SK-N-SH (cell line): ENCODE data around the gene TRIP11.

ENCODE experiments used
- EP300 ChIP-seq, 2 experiments: IDR thresholded peaks; 2 replicates each; pipeline versions ENCODE4 v1.4.0 to v1.6.1; 2012; ENCODE audit warnings: borderline replicate concordance in 1 of 2, low read depth in 1 of 2, low read length in 1 of 2
- SMC3 ChIP-seq: IDR thresholded peaks from 2 replicates; pipeline ENCODE4 v1.6.1; 2012; ENCODE audit warnings: low read depth, low read length, improper control_type of control experiment
- TF ChIP-seq, protein P1 (sequence below): fragments of 200-600 bp; sonication (generic); IDR thresholded peaks from 2 replicates; pipeline ENCODE4 v1.6.1; 2017; ENCODE audit warnings: antibody characterized with exemption, mild to moderate bottlenecking, moderate library complexity

GRCh38 chr14:92041203-92041602 lies 1.3 kb upstream of the TRIP11 start:
- TF ChIP-seq, protein P1, sequence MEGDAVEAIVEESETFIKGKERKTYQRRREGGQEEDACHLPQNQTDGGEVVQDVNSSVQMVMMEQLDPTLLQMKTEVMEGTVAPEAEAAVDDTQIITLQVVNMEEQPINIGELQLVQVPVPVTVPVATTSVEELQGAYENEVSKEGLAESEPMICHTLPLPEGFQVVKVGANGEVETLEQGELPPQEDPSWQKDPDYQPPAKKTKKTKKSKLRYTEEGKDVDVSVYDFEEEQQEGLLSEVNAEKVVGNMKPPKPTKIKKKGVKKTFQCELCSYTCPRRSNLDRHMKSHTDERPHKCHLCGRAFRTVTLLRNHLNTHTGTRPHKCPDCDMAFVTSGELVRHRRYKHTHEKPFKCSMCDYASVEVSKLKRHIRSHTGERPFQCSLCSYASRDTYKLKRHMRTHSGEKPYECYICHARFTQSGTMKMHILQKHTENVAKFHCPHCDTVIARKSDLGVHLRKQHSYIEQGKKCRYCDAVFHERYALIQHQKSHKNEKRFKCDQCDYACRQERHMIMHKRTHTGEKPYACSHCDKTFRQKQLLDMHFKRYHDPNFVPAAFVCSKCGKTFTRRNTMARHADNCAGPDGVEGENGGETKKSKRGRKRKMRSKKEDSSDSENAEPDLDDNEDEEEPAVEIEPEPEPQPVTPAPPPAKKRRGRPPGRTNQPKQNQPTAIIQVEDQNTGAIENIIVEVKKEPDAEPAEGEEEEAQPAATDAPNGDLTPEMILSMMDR = no peak
- TF ChIP-seq EP300 (IDR thresholded peaks at IDR 0.05; ENCODE audit: borderline replicate concordance in 1 of 2, low read depth in 1 of 2, low read length in 1 of 2) (no peak), SMC3 (no peak)
